DMS114 treated with DMSO at 0.1 percent for 48 hours (cell line): Measurements from ENCODE around the gene NR0B2.
"Not testable (repeated sequence)": the region's sequence is repeated elsewhere in the genome, so short reads cannot be mapped to it uniquely, and the experiment has no call there.

Experiments used
- DNase-seq: peaks from one replicate; lab custom pipeline; 2025; ENCODE audit not compliant: unreplicated experiment; lab: John Stamatoyannopoulos, UW

Gene NR0B2

GRCh38 chr1:26913754-26914619 lies at the start of gene NR0B2:
Gene NR0B2 (minus strand): TSS chr1:26913975. CDS start chr1:26913940, 35 bp downstream.
- DNase-seq = no peak

- no peak for DNase-seq
Observed at GRCh38 chr1:26961826-26962225, 48.1 kb upstream of the NR0B2 start.

- DNase-seq = no peak
Observed at GRCh38 chr1:26960625-26960966, 46.8 kb upstream of the NR0B2 start.

GRCh38 chr1:26959722-26960624 lies 46.2 kb upstream of the NR0B2 start, which contains the start of gene KDF1:
Gene KDF1 (minus strand): TSS chr1:26960468. CDS start chr1:26952380, 8,088 bp downstream.
- DNase-seq = no peak

GRCh38 chr1:26959270-26959669 lies 45.5 kb upstream of the NR0B2 start:
- no peak for DNase-seq

GRCh38 chr1:26957306-26957705 lies 43.5 kb upstream of the NR0B2 start:
- no peak for DNase-seq

GRCh38 chr1:26956321-26956720 lies 42.5 kb upstream of the NR0B2 start:
- no peak for DNase-seq

- no peak for DNase-seq
Observed at GRCh38 chr1:26953374-26953773, 39.6 kb upstream of the NR0B2 start.

GRCh38 chr1:26951821-26952497 lies 38.2 kb upstream of the NR0B2 start:
- DNase-seq = no peak

- no peak for DNase-seq
Observed at GRCh38 chr1:26951216-26951615, 37.4 kb upstream of the NR0B2 start.

GRCh38 chr1:26950602-26951001 lies 36.8 kb upstream of the NR0B2 start:
- no peak for DNase-seq

GRCh38 chr1:26949926-26950319 lies 36.1 kb upstream of the NR0B2 start:
- DNase-seq = no peak

GRCh38 chr1:26949266-26949925 lies 35.6 kb upstream of the NR0B2 start:
- DNase-seq = no peak

GRCh38 chr1:26948725-26949057 lies 34.9 kb upstream of the NR0B2 start:
- not testable (repeated sequence) for DNase-seq

- DNase-seq = no peak
Observed at GRCh38 chr1:26946270-26946669, 32.5 kb upstream of the NR0B2 start.

- DNase-seq = no peak
Observed at GRCh38 chr1:26945728-26946127, 32.0 kb upstream of the NR0B2 start.

GRCh38 chr1:26945138-26945537 lies 31.4 kb upstream of the NR0B2 start:
- no peak for DNase-seq

GRCh38 chr1:26942656-26943055 lies 28.9 kb upstream of the NR0B2 start:
- DNase-seq = no peak

- DNase-seq = no peak
Observed at GRCh38 chr1:26941311-26941710, 27.5 kb upstream of the NR0B2 start.

- no peak for DNase-seq
Observed at GRCh38 chr1:26938659-26939025, 24.9 kb upstream of the NR0B2 start.
